Measurements from ENCODE around the gene C4orf50. TPM values are rescaled to one million over a fixed set of nuclear protein-coding genes. Genes with fewer than 3 reads are reported as not detected.

C4orf50 gene
- total and polyA plus RNA-seq, 4 experiments from 2014 or later: 0.02 to 0.26 (median 0.25) TPM; not detected in 1

DNA sequence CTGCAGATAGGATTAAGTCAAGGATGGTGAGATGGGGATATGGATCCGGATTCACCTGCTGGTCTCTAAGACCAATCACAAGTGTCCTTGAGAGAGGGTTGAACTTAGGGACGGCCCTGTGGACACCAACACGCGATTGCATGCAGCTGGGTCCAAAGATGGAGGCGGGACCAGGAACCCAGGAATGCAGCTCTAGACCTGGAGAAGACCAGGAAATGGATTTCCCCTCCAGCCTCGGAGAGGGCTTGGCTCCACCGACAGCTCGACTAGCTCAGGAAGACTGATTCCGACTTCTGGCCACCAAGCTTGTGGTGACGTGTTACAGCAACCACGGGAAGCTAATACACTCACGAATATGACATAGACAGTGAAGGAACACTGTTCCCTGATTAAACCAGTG lies 4.7 kb downstream of the C4orf50 start:
- DNase-seq: no peak
- H3K4me3 Mint-ChIP-seq: no peak overlapping the region
- no peaks in the 10 kb centered on the region for H3K9me3 ChIP-seq (ENCODE audit: control insufficient read depth in 1 of 2, low read length in 2 of 2)
- H3K36me3 Mint-ChIP-seq: no peaks in the 10 kb centered on the region
- H3K36me3 ChIP-seq (ENCODE audit: insufficient read depth, low read length): no peaks in the 10 kb centered on the region
- H3K4me3 ChIP-seq (ENCODE audit: low read length in 2 of 2): no peak overlapping the region
- H3K4me1 ChIP-seq (ENCODE audit: insufficient read depth, low read length): no peaks in the 10 kb centered on the region
- peaks cover 8 to 11% of the 10 kb centered on the region in 2 donors for H3K27me3 Mint-ChIP-seq
- no peak overlapping the region for H3K27ac ChIP-seq (ENCODE audit: low read depth, low read length)
- intact Hi-C loops (cut with micrococcal nuclease): no loop called here
- peak overlapping the region in 1 of 7 donors; percentile 39 for H3K27ac Mint-ChIP-seq
- H3K4me1 Mint-ChIP-seq: peaks cover 0 to 2% (median 0%) of the 10 kb centered on the region in 4 donors
- H3K9me3 Mint-ChIP-seq: no peaks in the 10 kb centered on the region
- ChIA-PET POLR2A (ENCODE audit: partially characterized antibody) (no interaction called here), CTCF (ENCODE audit: partially characterized antibody) (interaction anchor here (1.1 kb wide), 1 partner anchor 15 kb away, joined by 3 read pairs; no protein-coding TSS in a partner anchor)
- no peaks in the 10 kb centered on the region for H3K27me3 ChIP-seq (ENCODE audit: insufficient read depth, low read length)

DNA sequence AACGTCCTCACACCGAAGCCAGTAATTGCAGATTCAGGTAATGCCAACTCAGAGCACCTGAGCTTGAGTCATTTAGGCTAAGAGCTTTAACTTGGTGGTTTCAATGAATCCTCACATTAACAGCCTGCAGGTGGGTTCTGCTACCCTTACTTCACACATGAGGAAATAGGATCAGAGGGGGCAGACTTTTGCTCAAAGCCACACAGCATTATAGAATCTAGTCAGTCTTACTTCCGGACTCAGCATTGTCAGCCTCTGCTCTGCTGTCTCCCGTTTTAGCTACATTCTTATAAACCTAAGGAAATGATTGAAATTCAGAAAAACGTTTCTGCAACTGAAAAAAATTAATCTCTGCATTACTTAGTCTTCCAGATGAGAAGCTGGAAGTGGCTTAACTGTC lies 6.0 kb downstream of the C4orf50 start:
- H3K27me3 Mint-ChIP-seq: peaks cover 13 to 14% of the 10 kb centered on the region in 2 donors
- ChIA-PET POLR2A (ENCODE audit: partially characterized antibody) (no interaction called here), CTCF (ENCODE audit: partially characterized antibody) (interaction anchor here (0.8 to 2.0 kb wide), 2 partner anchors 9 to 14 kb away, joined by 3 to 6 read pairs; no protein-coding TSS in a partner anchor)
- H3K4me1 Mint-ChIP-seq: peaks cover 0 to 4% (median 0%) of the 10 kb centered on the region in 4 donors
- H3K4me3 ChIP-seq (ENCODE audit: low read length in 2 of 2): no peak overlapping the region
- H3K36me3 Mint-ChIP-seq: no peaks in the 10 kb centered on the region
- intact Hi-C loops (cut with micrococcal nuclease): no loop called here
- no peaks in the 10 kb centered on the region for H3K9me3 Mint-ChIP-seq
- DNase-seq: no peak
- no peak overlapping the region for H3K27ac ChIP-seq (ENCODE audit: low read depth, low read length)
- no peaks in the 10 kb centered on the region for H3K27me3 ChIP-seq (ENCODE audit: insufficient read depth, low read length)
- H3K27ac Mint-ChIP-seq: no peak overlapping the region
- H3K4me3 Mint-ChIP-seq: no peak overlapping the region
- H3K9me3 ChIP-seq (ENCODE audit: control insufficient read depth in 1 of 2, low read length in 2 of 2): no peaks in the 10 kb centered on the region
- H3K36me3 ChIP-seq (ENCODE audit: insufficient read depth, low read length): no peaks in the 10 kb centered on the region
- no peaks in the 10 kb centered on the region for H3K4me1 ChIP-seq (ENCODE audit: insufficient read depth, low read length)

DNA sequence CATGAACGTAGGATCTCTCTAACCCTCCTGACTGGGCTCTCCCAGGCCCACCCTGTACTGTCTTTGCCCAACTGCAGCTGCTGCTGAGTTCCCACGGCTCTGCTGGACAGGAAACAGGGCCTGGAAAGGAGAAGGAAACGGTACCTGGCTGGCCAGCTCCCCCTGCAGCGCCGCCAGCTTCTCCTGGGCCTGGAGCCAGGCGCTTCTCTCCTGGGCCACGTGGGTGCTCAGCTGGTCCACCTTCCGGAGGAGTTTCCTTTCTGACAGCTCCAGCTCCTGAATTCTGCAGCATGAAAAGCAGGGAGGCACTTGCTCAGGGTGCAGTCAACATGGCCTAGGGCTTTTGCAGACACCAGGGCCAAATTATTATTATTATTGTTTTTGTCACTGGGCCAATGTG lies 6.5 kb downstream of the C4orf50 start:
- no peaks in the 10 kb centered on the region for H3K9me3 ChIP-seq (ENCODE audit: control insufficient read depth in 1 of 2, low read length in 2 of 2)
- Mint-ChIP-seq H3K27me3 (peaks cover 16 to 18% of the 10 kb centered on the region in 2 donors), H3K4me1 (peaks cover 0 to 5% (median 0%) of the 10 kb centered on the region in 4 donors), H3K36me3 (no peaks in the 10 kb centered on the region), H3K4me3 (no peak overlapping the region), H3K9me3 (no peaks in the 10 kb centered on the region), H3K27ac (no peak overlapping the region)
- ChIA-PET POLR2A (ENCODE audit: partially characterized antibody) (no interaction called here), CTCF (ENCODE audit: partially characterized antibody) (interaction anchor here (0.8 to 2.0 kb wide), 3 partner anchors 9 to 14 kb away, joined by 3 to 6 read pairs (median 3); no protein-coding TSS in a partner anchor)
- no peaks in the 10 kb centered on the region for H3K4me1 ChIP-seq (ENCODE audit: insufficient read depth, low read length)
- no peak overlapping the region for H3K27ac ChIP-seq (ENCODE audit: low read depth, low read length)
- no peaks in the 10 kb centered on the region for H3K27me3 ChIP-seq (ENCODE audit: insufficient read depth, low read length)
- H3K36me3 ChIP-seq (ENCODE audit: insufficient read depth, low read length): no peaks in the 10 kb centered on the region
- intact Hi-C loops (cut with micrococcal nuclease): no loop called here
- H3K4me3 ChIP-seq (ENCODE audit: low read length in 2 of 2): no peak overlapping the region
- DNase-seq: no peak

DNA sequence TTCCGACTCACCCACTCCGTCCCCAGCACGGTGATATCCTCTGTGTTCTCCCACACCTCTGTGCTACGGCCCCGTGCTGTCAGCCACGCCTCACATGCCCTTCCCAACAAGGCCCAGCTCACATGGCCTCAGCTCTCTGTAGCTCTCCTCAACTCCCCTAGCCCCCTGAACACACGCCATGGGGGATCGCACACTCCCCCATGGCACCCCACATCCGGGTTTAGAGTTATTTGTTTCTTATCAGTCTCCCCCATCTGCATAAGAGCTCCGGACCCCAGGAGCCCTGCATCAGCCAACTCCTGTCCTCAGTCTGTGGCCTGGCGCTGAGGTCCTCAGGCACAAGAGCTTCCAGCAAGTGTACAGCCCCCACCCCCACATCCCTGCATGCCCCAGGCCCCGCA lies 7.0 kb downstream of the C4orf50 start:
- Mint-ChIP-seq H3K4me1 (peaks cover 0 to 5% (median 0%) of the 10 kb centered on the region in 4 donors), H3K27me3 (peaks cover 16 to 18% of the 10 kb centered on the region in 2 donors), H3K27ac (no peak overlapping the region), H3K9me3 (no peaks in the 10 kb centered on the region), H3K4me3 (no peak overlapping the region), H3K36me3 (no peaks in the 10 kb centered on the region)
- H3K4me1 ChIP-seq (ENCODE audit: insufficient read depth, low read length): no peaks in the 10 kb centered on the region
- no peaks in the 10 kb centered on the region for H3K27me3 ChIP-seq (ENCODE audit: insufficient read depth, low read length)
- no peaks in the 10 kb centered on the region for H3K9me3 ChIP-seq (ENCODE audit: control insufficient read depth in 1 of 2, low read length in 2 of 2)
- ChIA-PET POLR2A (ENCODE audit: partially characterized antibody) (interaction anchor here (1.0 kb wide), 1 partner anchor 17 kb away, joined by 3 read pairs; no protein-coding TSS in a partner anchor), CTCF (ENCODE audit: partially characterized antibody) (interaction anchor here (0.8 to 2.0 kb wide), 2 partner anchors 10 to 13 kb away, joined by 3 to 6 read pairs; no protein-coding TSS in a partner anchor)
- DNase-seq: no peak
- no peak overlapping the region for H3K27ac ChIP-seq (ENCODE audit: low read depth, low read length)
- H3K36me3 ChIP-seq (ENCODE audit: insufficient read depth, low read length): no peaks in the 10 kb centered on the region
- H3K4me3 ChIP-seq (ENCODE audit: low read length in 2 of 2): no peak overlapping the region
- intact Hi-C loops (cut with micrococcal nuclease): no loop called here

DNA sequence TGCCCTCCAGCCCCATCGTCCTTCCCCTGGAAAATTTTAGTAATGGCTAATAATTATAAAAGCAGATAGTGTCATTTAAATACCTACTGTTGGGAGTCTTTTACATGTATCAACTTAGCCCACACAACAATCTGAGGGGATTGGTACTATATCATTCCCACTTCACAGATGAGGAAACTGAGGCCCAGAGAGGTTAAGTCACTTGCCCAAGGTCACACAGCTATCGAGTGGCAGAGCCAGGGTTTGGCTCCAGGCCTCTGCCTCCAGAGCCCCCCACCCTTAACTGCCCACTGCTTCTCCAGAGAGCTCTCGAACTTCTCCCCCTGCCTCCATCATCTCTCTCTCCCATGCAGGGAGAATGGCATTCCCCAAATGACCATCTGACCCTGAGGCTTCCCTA lies 7.4 kb downstream of the C4orf50 start:
- ChIA-PET POLR2A (ENCODE audit: partially characterized antibody) (interaction anchor here (1.0 kb wide), 1 partner anchor 17 kb away, joined by 3 read pairs; no protein-coding TSS in a partner anchor), CTCF (ENCODE audit: partially characterized antibody) (interaction anchor here (0.8 to 2.0 kb wide), 2 partner anchors 10 to 13 kb away, joined by 3 to 6 read pairs; no protein-coding TSS in a partner anchor)
- no peaks in the 10 kb centered on the region for H3K9me3 ChIP-seq (ENCODE audit: control insufficient read depth in 1 of 2, low read length in 2 of 2)
- H3K4me3 ChIP-seq (ENCODE audit: low read length in 2 of 2): no peak overlapping the region
- no peak for DNase-seq
- no peaks in the 10 kb centered on the region for H3K9me3 Mint-ChIP-seq
- peaks cover 0 to 5% (median 0%) of the 10 kb centered on the region in 4 donors for H3K4me1 Mint-ChIP-seq
- H3K4me1 ChIP-seq (ENCODE audit: insufficient read depth, low read length): no peaks in the 10 kb centered on the region
- no peak overlapping the region for H3K4me3 Mint-ChIP-seq
- peaks cover 16 to 18% of the 10 kb centered on the region in 2 donors for H3K27me3 Mint-ChIP-seq
- H3K36me3 Mint-ChIP-seq: no peaks in the 10 kb centered on the region
- H3K27me3 ChIP-seq (ENCODE audit: insufficient read depth, low read length): no peaks in the 10 kb centered on the region
- no peak overlapping the region for H3K27ac Mint-ChIP-seq
- intact Hi-C loops (cut with micrococcal nuclease): no loop called here
- no peaks in the 10 kb centered on the region for H3K36me3 ChIP-seq (ENCODE audit: insufficient read depth, low read length)
- H3K27ac ChIP-seq (ENCODE audit: low read depth, low read length): no peak overlapping the region

DNA sequence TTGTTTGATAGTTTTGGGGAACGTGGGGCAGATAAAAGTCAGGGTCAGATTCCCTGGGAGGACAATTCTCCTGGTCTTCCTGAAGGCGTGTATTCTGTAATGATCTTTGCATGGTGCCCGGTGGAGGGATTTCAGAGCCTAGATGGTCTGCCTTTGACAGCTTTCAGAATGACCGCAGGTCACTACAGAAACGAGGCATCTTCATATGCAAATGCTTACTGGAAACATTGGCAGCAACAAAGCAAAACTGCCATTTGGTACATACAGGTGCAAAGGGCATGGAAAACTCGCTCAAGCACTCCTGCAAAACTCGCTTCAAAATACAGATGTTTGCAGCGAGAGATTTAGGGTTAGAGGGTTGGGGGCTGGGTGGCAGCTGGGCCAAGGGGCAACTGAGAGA lies 8.8 kb downstream of the C4orf50 start:
- no peaks in the 10 kb centered on the region for H3K36me3 Mint-ChIP-seq
- H3K4me3 Mint-ChIP-seq: no peak overlapping the region
- no peaks in the 10 kb centered on the region for H3K9me3 Mint-ChIP-seq
- Histone ChIP-seq H3K9me3 (ENCODE audit: control insufficient read depth in 1 of 2, low read length in 2 of 2) (no peaks in the 10 kb centered on the region), H3K27me3 (ENCODE audit: insufficient read depth, low read length) (no peaks in the 10 kb centered on the region), H3K27ac (ENCODE audit: low read depth, low read length) (no peak overlapping the region), H3K36me3 (ENCODE audit: insufficient read depth, low read length) (no peaks in the 10 kb centered on the region), H3K4me1 (ENCODE audit: insufficient read depth, low read length) (no peaks in the 10 kb centered on the region), H3K4me3 (ENCODE audit: low read length in 2 of 2) (no peak overlapping the region)
- intact Hi-C loops (cut with micrococcal nuclease): no loop called here
- H3K27ac Mint-ChIP-seq: no peak overlapping the region
- ChIA-PET CTCF (ENCODE audit: partially characterized antibody) (interaction anchor here (0.9 to 1.1 kb wide), 3 partner anchors 10 to 322 kb away, joined by 3 to 4 read pairs (median 4); no protein-coding TSS in a partner anchor), POLR2A (ENCODE audit: partially characterized antibody) (no interaction called here)
- peaks cover 0 to 5% (median 0%) of the 10 kb centered on the region in 4 donors for H3K4me1 Mint-ChIP-seq
- no peak for DNase-seq
- peaks cover 16 to 18% of the 10 kb centered on the region in 2 donors for H3K27me3 Mint-ChIP-seq

DNA sequence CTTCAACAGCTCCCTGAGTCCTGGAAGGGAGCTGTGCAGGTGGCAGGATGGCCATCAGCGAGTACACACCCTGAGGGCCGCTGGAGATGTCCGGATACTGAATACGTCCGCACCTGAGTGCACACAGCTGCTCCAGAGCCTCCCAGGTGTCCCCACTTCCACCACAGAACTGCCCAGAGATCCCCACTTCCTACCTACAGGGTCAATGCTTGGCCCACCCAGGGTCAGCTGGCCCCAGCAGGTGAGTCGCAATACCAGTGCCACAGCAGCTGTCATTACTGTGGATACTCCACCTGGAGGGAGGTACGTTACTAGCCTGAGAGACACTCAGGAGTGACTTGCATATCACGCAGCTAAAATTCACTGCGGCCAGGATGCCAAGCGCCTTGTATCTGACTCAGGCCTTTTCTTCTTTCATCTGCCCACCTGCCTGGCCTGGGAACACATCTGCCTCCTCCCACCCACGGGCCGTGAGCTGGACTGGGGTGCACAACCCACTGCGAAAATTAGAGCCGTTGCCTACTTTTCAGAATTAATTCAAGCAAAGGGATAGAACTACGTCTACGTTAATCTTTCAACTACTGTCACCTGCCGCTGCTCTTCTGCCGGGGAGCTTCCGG lies 9.4 kb downstream of the C4orf50 start:
- no peaks in the 10 kb centered on the region for H3K4me1 ChIP-seq (ENCODE audit: insufficient read depth, low read length)
- H3K4me3 ChIP-seq (ENCODE audit: low read length in 2 of 2): no peak overlapping the region
- H3K9me3 ChIP-seq (ENCODE audit: control insufficient read depth in 1 of 2, low read length in 2 of 2): no peaks in the 10 kb centered on the region
- ChIA-PET CTCF (ENCODE audit: partially characterized antibody) (interaction anchor here (0.9 to 1.1 kb wide), 3 partner anchors 11 to 322 kb away, joined by 3 to 4 read pairs (median 4); no protein-coding TSS in a partner anchor), POLR2A (ENCODE audit: partially characterized antibody) (no interaction called here)
- Mint-ChIP-seq H3K4me3 (no peak overlapping the region), H3K4me1 (peaks cover 0 to 5% (median 0%) of the 10 kb centered on the region in 4 donors), H3K27me3 (peaks cover 16 to 18% of the 10 kb centered on the region in 2 donors), H3K27ac (no peak overlapping the region), H3K36me3 (no peaks in the 10 kb centered on the region), H3K9me3 (no peaks in the 10 kb centered on the region)
- H3K27ac ChIP-seq (ENCODE audit: low read depth, low read length): no peak overlapping the region
- intact Hi-C loops (cut with micrococcal nuclease): no loop called here
- no peaks in the 10 kb centered on the region for H3K27me3 ChIP-seq (ENCODE audit: insufficient read depth, low read length)
- no peaks in the 10 kb centered on the region for H3K36me3 ChIP-seq (ENCODE audit: insufficient read depth, low read length)
- no peak for DNase-seq
